GM21619 (cell line): Measurements from ENCODE around the gene ADAMTS6.

ENCODE experiments used
- ATAC-seq: cut with Tn5 transposase; IDR thresholded peaks from one replicate; pipeline ENCODE4 v1.9.1; 2021; ENCODE audit not compliant: unreplicated experiment

The ADAMTS6 gene

GRCh38 chr5:65151614-65152013 lies 330.1 kb downstream of the ADAMTS6 start:
- no peak for ATAC-seq

DNA sequence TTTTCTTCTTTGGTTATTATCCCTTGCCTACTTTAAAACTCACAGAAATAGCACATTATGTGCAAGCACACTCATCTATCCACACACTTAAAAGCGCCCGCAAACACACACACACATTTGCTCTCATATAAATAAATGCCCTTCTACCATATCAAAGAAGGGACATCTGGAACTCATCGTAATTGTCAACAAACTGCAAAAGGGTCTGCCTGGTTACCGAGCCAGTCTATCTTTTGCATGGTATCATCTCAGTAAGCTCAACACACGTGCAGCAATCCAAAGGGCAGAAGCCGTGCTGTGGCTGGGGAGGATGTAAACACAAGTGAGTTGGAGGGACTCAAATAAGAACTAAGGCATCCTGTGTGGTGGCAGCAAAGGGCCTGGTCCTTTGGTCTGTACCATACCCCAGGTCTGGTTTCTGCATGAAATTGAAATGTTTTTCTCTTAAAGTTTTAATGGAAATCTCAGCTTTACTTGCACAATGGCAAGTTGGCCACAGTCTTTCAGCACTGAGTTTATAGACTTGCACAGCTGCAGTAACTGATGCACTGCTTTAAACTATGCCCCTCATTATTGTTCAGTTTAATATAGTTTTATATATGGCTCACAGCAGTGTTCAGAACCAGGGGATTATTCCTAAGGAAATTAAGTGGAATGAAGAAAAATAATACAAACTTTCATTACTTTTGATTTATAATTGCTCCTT lies 331.0 kb downstream of the ADAMTS6 start:
- ATAC-seq, result no peak

DNA sequence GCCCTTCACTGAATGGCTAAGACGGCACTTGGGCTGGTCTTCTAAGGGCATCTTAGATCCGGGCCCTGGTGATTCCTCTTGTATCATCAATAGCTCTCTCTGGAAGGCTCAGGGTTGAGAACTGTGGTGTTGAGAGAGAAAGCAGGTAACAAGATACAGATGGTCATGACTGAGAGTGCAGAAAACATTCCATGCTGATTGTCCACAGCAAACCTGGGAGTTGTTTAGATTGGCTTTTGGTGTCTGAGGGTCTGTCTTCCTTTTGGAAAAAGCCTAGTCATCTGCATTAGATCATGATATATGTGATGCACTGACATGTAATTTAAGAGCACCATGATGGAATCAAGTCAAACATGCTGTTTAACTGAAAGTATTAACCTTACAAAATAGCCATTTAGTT lies 331.9 kb downstream of the ADAMTS6 start:
- no peak for ATAC-seq

DNA sequence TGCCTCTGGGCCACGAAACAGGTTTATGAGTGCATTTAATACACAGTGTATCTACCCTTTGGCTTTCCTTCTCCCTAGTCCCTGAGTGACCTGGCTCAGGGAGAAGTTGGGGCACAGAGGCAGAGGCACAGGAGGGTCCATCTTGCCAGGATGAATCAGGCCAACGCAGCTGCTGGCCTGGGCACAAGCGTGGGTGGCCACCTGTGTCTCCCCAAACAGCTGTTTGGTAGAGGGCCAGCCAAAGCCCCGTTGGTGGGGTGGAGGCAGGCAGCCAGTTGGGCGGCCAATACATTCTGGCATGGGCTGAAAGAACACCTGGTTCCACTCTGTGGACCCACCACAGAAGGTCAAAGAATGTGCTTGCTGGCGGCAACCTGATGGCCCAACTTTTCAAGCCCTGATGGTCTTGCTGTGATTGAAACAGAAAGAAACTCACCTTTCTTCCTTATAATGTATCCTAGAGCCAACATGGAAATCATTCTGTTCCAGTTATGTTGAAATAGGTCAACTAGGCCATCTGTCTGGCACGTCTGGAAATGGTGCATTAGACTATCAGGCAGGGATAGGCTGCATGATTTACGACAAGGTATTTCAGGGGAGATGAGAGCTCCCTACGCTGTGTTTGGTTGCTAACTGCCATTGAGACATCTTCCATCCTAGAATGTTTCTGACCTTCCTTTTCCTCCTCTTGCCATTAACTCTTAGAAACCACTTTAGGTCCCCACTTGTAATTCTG lies 337.4 kb downstream of the ADAMTS6 start:
- no peak for ATAC-seq

- no peak for ATAC-seq
These were observed 339.2 kb downstream of the ADAMTS6 start for GRCh38 chr5:65142511-65143011.

DNA sequence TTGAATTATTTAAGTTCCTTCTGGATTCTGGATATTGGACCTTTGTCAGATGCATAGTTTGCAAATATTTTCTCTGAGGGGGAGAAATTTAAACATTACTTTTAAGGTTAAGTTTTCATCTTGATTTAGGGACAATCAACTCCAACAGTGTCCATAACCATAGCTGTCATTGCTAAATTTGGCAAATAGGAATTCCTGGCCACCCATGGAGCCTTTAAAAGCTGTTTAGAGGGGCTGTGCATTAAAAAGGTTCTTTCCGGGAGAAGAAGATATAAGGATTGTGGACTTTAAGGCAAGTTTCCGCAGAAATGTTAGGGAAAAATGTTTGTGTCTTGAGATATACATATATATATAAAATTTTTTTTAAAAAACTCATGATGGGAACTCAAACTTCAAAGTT lies 339.7 kb downstream of the ADAMTS6 start:
- no peak for ATAC-seq

GRCh38 chr5:65141493-65141892 lies 340.2 kb downstream of the ADAMTS6 start:
- ATAC-seq, result no peak

DNA sequence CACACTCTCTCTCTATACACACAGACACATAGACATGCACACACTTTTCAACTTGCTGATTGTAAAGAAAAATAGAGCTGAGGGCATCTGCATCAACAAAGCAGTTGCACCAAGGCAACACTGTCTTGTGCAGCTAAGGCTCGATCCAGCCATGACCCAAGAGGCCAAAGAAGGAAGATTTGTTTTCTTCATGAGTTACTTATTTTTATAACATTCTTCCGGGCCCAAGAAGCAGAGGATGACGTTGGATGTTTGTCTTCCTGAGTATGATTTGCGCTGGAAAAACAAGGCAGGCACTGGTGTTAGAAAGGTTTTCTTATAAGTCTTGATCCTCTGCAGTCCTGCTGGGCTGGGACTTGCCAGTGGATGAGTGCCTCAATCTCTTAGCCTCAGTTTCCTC lies 344.1 kb downstream of the ADAMTS6 start:
- ATAC-seq, result no peak

DNA sequence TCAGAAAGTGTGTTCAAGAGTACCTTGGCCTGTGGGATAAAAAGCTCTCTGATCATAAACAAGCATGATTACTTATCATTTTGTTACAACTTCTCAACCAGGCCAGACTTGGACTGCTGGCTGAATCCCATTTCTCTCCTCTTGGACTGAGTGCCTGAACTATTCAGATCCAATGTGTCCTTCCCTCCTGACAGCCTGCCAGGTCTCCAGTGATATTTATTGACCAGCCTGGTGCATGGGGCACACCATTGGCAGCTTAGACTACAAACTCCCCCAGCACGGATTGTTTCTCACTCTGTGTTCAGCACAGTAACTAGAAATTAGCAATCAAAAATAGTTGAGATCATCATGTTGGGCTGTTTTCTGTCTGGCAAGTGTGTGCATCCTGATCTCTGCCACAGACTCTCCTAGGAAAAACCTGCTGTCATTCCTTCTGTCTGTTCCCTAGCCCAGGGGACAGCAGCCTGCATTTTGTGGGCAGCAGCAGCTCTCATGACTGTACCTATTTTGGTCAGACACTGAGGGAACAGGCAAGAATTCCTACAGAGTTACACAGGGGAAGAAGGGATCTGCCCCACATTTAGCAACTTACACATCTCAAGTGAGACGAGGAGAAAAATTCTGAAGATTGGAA lies 348.1 kb downstream of the ADAMTS6 start:
- ATAC-seq, result no peak

GRCh38 chr5:65132386-65132785 lies 349.3 kb downstream of the ADAMTS6 start:
- no peak for ATAC-seq

- ATAC-seq, result no peak
These were observed 353.5 kb downstream of the ADAMTS6 start for GRCh38 chr5:65128226-65128625.

DNA sequence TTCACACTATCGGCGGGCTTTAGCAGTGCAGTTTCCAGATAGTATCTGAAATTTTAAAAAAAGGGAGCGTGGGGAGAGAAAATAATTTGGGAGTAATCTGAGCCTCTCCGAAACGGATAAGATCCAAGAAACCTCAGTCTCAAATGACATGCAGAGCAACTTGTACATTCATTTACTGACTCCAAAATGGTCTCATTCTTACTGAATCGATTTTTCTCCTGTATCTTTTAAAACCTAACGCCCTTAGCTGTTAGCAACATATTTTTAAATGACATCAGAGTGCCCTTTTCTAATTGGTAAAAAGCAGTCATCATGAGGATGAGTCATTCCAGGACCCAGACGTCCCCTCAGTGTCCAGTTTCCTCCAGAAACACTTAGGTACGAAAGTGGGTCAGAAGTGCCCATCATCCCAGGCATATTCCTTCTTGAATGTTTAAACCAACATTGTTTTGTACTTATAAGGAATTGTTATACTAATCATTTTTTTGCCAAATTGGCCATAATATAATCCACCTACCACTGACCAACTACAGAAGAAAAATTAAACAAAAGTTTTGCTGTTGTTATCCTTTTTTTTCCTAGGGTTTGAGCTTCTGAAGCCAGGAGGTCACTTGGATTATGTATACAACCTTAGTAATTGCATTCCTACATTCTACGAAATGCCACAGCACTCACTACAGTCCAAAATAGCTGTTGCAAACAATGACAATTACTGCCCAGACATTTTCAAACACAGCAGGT lies 354.4 kb downstream of the ADAMTS6 start:
- no peak for ATAC-seq

GRCh38 chr5:65126542-65127069 lies 355.1 kb downstream of the ADAMTS6 start:
- ATAC-seq, result no peak

DNA sequence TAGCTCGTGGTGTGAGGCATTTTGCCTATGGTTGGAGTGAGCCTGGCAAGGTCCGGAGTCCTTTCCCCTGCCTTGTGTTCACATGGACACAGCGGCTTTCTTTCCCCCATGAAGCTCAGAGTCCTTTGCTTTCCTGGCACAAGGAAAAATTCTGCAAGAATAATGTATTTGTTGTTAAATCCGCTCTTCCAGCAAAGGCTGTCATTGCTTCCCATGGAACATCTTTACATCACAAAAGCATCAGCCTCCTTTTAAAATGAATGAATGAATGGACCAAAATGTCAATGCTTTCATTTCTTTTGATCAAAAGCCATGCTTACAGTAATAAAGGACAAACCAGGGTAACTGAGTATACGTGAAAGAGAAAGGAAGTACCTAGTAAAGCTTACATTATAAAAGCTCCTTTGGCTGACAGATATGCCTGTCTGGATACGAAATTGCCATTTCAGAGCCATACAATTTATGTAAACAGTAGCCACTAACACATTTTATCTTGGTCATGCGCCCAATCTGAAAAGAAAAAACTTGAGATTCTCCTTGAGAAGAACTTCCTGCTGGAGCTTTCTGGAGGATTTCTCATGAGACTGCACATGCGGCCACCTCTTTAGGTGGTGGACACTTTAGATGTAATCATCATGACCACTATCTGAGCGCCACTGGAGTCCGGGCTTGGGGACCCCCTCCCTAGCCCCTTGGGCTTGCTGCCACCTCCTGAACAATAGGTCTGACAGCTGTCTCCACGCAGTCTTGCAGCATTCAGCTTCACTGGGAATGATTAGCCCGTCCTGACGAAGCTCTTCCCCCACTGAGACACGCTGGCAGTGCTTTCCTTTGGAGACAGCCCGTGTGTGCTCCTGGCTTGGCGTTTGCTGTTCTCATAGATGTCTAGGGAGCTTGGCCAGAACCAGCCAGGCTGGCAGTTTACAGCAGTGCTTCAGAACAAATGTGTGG lies 355.9 kb downstream of the ADAMTS6 start:
- ATAC-seq, result no peak

GRCh38 chr5:65121880-65122436 lies 359.8 kb downstream of the ADAMTS6 start:
- ATAC-seq, result no peak

DNA sequence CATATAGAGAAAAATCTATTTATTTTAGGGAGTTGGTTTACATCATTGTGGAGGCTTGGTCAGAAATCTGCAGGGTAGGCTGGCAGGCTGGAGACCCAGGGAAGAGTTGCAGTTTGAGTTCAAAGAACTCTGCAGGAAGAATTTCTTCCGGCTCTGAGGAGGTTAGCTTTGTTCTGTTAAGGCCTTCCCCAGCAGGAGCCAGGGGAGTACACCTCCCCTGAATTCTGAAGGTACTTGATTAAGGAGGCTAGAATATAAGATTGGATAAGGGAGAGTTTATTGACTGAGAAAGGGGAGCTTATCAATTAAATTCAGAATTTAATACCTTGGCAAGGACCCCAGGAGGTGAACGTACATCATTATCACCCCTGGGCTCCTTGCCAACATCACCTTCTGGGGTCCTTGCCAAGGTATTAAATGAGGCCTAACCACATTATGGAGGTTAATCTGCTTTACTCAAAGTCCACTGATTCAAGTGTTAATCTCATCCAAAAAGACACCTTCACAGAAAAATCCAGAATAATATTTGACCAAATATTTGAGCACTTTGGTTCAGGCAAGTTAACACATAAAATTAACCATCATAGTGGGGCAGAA lies 361.3 kb downstream of the ADAMTS6 start:
- ATAC-seq, result no peak

DNA sequence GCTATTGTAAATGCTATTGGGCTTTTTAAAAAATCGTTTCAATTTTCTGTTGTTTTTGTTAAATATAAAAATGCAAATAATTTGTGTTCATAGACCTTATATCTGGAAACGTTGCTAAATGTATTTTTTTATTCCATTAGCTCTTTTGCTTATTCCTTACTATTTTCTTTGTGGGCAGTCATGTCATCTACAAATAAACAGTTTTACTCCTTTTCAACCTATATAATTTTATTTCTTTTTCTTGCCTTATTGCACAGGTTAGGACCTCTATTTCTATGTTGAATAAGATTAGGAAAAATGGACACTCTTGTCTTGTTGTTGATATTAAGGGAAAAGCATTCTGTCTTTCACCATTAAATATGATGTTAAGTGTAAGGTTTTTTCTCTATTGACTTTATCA lies 364.2 kb downstream of the ADAMTS6 start:
- ATAC-seq, result no peak

GRCh38 chr5:65113771-65114170 lies 367.9 kb downstream of the ADAMTS6 start:
- ATAC-seq, result no peak

DNA sequence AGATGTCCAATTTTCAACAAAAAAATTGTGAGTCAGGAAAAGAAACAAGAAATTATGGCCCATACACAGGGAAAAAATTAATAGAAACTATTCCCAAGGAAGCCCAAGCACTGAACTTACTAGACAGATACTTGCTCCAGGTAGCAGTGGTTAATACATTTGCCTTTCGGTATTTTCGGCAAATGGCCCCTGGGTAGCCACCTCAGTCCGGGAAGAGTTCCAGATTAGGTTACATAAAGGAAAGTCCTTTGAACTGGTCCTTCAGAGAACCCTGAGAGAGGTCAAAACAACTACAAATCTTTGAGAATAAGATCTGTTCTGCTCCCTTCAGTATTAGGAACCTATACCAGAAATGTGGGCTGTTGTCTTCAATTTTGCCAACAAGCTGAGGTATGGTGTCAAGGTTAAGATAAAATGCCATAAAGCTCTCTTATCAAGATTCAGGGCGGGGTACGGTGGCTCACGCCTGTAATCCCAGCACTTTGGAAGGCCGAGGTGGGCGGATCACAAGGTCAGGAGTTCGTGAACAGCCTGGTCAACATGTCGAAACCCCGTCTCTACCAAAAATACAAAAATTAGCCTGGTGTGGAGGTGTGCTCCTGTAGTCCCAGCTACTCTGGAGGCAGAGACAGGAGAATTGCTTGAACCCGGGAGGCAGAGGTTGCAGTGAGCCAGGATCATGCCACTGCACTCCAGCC lies 369.6 kb downstream of the ADAMTS6 start:
- ATAC-seq, result no peak
